H4 (cell line): ENCODE results near the gene TFEC. TPM values are rescaled to one million over a fixed set of nuclear protein-coding genes. Genes with fewer than 3 reads are reported as not detected.
"Not testable (repeated sequence)": the region's sequence is repeated elsewhere in the genome, so short reads cannot be mapped to it uniquely, and the experiment has no call there.

Experiments used
- DNase-seq: peaks from one replicate; pipeline ENCODE4 v3.0.0-alpha.2; 2015; ENCODE audit warnings: low spot score
- total RNA-seq: library from RNA; depleted of rRNA; stranded (reverse); fragments of >200 nt; shearing (Covaris generic); gene quantifications from 2 replicates; pipeline ENCODE4 v1.2.3, GENCODE V29; 2014; rRNA removed

Gene TFEC
- total RNA-seq, 1 experiment from 2014 or later: 0.39 TPM

GRCh38 chr7:115930184-115930583, 100.4 kb downstream of the TFEC start:
- not testable (repeated sequence) for DNase-seq

DNA sequence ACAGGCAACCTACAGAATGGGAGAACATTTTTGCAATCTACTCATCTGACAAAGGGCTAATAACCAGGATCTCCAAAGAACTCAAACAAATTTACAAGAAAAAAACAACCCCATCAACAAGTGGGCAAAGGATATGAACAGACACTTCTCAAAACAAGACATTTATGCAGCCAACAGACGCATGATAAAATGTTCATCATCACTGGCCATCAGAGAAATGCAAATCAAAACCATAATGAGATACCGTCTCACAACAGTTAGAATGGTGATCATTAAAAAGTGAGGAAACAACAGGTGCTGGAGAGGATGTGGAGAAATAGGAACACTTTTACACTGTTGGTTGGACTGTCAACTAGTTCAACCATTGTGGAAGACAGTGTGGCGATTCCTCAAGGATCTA, 100.8 kb downstream of the TFEC start:
- DNase-seq: not testable (repeated sequence)

DNA sequence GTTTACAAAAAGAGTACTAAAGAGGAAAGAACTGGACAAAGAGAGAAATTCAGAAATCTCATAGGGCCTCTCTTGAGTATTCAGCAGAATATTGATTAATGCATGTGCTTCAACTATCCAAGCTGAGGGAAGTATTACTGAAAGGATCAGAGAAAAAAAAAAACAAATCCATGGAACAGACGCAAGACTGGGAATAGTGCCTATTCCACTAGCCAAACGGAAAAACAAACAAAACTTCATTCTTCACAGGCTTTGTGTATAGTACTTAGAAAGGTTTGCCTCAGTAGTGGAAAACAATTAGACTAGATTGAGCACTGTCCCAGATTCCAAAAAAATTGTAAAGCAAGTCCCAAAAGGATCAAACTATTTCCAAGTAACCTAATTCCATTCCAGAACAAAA, 106.2 kb downstream of the TFEC start:
- no peak for DNase-seq

- no peak for DNase-seq
Measured at GRCh38 chr7:115920367-115920766, 110.2 kb downstream of the TFEC start.

DNA sequence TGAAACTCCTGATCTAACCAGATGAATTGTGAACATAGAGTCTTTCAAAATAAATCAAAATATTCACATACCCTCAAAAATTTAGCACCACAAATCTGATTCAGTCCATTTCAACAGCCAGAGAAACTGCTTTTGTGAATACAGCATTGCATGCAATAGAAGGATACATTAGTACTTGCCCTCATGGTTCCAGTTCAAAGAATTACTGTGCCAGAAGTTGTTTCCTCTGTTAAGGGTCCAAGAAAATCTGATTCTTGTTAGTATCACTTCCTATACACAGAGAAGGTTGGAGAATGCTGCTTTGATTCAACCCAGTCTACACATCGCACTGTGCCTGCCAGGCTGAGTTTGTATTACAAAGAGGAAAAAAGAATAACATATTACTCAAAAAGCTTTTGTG, 115.6 kb downstream of the TFEC start:
- no peak for DNase-seq

- DNase-seq: peak; percentile 38
Measured at GRCh38 chr7:115911465-115911864, 119.1 kb downstream of the TFEC start.

DNA sequence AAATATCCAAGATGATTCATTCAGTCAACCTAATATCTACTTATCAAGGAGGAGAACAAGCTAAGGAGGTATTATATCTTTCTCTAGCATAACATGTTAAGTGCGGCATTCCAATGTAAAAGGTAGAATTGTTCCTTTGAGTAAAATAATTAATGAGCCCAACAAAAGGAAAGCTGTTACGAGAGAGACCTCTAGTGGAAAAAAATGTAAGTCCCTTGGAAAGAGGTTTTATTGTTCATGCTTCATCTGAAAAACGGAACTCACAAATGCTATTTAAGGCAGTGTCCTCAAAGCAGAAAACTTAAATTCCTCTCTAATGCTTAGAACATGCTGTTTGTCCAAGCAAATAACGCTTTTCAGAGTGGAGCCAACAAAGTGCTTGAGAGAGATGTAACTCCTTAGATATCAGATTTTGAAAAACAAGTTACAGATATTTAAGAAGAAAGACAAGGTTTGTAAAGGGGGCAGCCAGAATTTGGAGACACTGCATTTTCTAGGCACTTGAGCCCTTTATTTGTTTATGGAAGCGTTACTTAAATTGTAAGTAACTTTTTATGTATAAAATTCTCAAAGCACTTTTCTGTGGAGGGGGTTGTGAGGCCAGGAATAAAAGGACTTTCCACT, 119.9 kb downstream of the TFEC start:
- peak; percentile 55 for DNase-seq

DNA sequence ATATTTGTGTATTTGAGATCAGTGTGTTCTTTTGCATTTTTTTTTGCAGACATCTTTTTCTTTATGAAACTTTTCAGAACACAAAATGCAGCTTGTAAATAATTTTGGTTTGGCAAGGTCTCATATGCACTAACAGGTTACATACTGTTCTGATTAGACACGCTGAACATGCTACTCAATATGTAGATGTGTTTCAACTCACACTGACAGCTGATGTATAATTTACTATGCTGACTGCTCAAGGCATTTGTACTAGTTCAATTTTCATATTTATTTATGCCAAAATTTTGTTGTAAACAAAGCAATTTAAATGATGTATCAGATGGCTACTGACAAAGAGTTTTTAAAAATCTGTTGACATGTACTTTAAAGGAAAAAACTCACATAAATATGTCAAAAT, 123.8 kb downstream of the TFEC start:
- DNase-seq: no peak

DNA sequence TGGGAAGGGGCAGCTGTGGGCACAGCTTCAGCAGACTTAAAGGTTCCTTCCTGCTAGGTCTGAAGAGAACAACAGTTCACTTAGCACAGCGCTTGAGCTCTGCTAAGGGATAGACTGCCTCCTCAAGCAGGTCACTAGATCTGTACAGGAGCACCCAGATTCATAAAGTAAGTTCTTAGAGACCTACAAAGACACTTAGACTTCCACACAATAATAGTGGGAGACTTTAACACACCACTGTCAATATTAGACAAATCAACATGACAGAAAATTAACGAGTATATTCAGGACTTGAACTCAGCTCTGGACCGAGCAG, 140.9 kb downstream of the TFEC start:
- DNase-seq: no peak

DNA sequence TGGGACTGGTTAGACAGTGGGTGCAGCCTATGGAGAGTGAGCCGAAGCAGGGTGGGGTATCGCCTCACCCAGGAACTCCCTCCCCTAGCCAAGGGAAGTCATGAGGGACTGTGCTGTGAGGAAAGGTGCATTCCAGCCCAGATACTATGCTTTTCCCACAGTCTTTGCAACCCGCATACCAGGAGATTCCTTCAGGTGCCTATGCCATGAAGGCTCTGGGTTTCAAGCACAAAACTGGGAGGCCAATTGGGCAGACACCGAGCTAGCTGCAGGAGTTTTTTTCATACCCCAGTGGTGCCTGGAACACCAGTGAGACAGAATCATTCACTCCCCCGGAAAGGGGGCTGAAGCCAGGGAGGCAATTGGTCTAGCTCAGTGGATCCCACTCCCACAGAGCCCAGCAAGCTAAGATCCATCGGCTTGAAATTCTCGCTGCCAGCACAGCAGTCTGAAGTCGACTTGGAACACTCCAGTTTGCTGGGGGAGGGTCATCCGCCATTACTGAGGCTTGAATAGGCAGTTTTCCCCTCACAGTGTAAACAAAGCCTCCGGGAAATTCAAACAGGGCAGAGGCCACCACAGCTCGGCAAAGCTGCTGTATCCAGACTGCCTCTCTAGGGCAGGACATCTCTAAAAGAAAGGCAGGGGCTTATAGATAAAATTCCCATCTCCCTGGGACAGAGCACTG, 141.4 kb downstream of the TFEC start:
- no peak for DNase-seq

- DNase-seq: no peak
Measured at GRCh38 chr7:115885550-115885949, 145.0 kb downstream of the TFEC start.

Other genes starting within 250 kb of the TFEC start
- 36.4 and 59.0 TPM in 2 replicates for gene TES, start 179.8 kb upstream of the TFEC start, total RNA-seq